ENCODE measurements around the gene UBFD1. TPM values are rescaled to one million over a fixed set of nuclear protein-coding genes. Genes with fewer than 3 reads are reported as not detected.
"Not testable (repeated sequence)": the region's sequence is repeated elsewhere in the genome, so short reads cannot be mapped to it uniquely, and the experiment has no call there.

UBFD1 gene
- total and polyA plus RNA-seq, 2 experiments from 2014 or later: 66.9 to 277 TPM

DNA sequence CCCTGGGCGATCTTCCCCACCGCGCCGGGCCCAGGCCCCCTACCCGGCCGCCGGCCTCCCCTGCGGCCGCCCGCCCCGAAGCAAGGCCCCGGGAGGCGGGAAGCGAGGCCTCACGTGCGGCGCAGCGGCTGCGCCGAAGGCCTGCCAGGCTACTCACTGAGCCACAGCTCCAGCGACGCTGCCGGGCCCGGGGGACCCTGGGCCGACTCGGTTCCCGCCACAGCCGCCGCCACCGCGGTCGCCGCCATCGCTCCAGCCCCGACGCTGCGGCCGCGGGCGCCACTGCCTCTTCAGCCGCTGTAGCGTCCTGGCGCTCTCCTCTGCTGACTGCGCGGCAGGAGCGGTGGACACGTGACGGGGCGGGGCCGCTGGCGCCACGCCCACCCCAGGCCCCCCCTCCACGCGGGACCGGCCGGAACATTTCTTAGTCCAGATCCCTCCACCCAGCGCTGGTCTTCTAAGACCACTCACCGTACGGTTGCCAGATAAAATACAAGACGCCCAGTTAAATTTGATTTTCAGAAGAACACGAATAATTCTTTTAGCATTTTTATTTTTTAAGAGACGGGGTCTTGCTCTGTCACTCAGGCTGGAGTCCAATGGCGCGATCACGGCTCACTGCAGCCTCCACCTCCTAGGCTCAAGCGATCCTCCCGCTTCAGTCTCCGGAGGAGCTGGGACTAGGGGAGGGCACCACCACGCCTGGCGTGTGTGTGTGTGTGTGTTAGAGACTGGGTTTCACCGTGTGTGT lies 47.2 kb upstream of the UBFD1 start, which contains the start of gene GGA2:
TSS of gene GGA2 (minus strand) at position 331 of the 751 bp plus-strand sequence. CDS start at position 248, 83 bp downstream.
- Histone ChIP-seq H3K36me3 (no peaks in the 10 kb centered on the region), H3K9me3 (ENCODE audit: low read depth) (no peaks in the 10 kb centered on the region), H3K27ac (peak within 1 kb of the TSS; percentile 86), H3K4me3 (peak within 1 kb of the TSS; percentile 72), H3K4me1 (ENCODE audit: low read depth) (peaks cover 6% of the 10 kb centered on the region), H3K27me3 (no peaks in the 10 kb centered on the region)
- TF ChIP-seq, protein P1, sequence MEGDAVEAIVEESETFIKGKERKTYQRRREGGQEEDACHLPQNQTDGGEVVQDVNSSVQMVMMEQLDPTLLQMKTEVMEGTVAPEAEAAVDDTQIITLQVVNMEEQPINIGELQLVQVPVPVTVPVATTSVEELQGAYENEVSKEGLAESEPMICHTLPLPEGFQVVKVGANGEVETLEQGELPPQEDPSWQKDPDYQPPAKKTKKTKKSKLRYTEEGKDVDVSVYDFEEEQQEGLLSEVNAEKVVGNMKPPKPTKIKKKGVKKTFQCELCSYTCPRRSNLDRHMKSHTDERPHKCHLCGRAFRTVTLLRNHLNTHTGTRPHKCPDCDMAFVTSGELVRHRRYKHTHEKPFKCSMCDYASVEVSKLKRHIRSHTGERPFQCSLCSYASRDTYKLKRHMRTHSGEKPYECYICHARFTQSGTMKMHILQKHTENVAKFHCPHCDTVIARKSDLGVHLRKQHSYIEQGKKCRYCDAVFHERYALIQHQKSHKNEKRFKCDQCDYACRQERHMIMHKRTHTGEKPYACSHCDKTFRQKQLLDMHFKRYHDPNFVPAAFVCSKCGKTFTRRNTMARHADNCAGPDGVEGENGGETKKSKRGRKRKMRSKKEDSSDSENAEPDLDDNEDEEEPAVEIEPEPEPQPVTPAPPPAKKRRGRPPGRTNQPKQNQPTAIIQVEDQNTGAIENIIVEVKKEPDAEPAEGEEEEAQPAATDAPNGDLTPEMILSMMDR (IDR thresholded peaks at IDR 0.05; ENCODE audit: low read depth, low read length): no peak
- peak; percentile 86 to 90 for DNase-seq (ENCODE audit: low read depth in 1 of 2, low spot score in 1 of 2)

DNA sequence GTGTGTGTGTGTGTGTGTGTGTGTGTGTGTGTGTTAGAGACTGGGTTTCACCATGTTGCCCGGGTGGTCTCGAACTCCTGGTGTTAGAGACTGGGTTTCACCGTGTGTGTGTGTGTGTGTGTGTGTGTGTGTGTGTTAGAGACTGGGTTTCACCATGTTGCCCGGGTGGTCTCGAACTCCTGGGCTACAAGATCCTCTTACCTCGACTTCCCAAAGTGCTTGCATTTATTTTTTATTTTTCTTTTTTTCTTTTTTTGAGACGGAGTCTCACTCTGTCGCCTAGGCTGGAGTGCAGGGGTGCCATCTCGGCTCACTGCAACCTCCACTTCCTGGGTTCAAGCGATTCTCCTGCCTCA lies 46.6 kb upstream of the UBFD1 start:
- not testable (repeated sequence) for H3K9me3 ChIP-seq (ENCODE audit: low read depth); H3K27ac ChIP-seq; H3K27me3 ChIP-seq; H3K36me3 ChIP-seq; H3K4me1 ChIP-seq (ENCODE audit: low read depth); DNase-seq (ENCODE audit: low read depth in 1 of 2, low spot score in 1 of 2)
- H3K4me3 ChIP-seq: peak overlapping the region; percentile 72

DNA sequence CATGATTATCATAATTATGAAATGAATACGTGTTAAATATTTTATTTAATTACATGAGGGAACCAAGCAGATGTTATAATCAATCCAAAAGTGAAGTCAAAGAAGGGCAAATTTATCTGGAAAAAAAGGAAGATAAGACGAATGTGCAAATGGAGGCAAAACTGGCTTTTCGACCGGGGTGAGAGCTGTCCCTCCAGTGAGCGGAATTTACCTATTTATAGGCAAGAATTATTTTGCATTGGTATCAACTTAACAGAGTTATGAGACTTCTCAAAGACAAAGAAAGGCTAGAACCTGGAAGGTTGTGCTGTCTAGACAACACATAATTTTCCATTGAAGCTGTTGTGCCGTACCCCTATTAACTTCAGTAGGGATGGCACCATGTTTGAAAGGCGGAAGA lies 45.8 kb upstream of the UBFD1 start:
- no peaks in the 10 kb centered on the region for H3K36me3 ChIP-seq
- H3K27ac ChIP-seq: no peak overlapping the region
- TF ChIP-seq, protein P1 (IDR thresholded peaks at IDR 0.05; ENCODE audit: low read depth, low read length): no peak
- no peak overlapping the region for H3K4me3 ChIP-seq
- H3K9me3 ChIP-seq (ENCODE audit: low read depth): no peaks in the 10 kb centered on the region
- no peak for DNase-seq (ENCODE audit: low read depth in 1 of 2, low spot score in 1 of 2)
- H3K27me3 ChIP-seq: no peaks in the 10 kb centered on the region
- no peaks in the 10 kb centered on the region for H3K4me1 ChIP-seq (ENCODE audit: low read depth)

DNA sequence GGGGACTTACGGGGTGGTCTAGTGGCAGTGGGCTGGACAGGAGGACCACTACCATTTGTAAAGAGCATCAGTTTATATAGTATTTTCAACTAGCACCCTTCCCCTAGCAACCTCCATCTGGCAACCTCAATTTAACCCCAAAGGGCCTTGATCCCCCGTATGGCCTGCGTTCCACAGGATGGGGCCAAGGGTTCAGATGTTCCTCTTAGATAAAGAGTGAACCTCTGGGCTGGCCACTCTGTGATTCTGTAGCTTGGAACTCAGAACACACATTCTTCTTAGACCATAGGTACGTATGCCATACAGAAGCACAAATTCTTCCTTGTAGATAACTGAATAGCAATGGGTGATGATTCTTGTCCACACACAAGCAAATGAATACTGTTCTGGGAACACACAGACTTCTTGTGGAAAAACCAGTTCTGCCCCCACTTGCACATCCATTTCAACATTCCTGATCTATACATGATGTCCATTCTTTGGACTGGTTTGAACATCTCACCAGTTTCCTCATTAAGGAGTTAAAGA lies 45.3 kb upstream of the UBFD1 start:
- TF ChIP-seq, protein P1 (IDR thresholded peaks at IDR 0.05; ENCODE audit: low read depth, low read length): no peak
- no peaks in the 10 kb centered on the region for H3K27me3 ChIP-seq
- H3K36me3 ChIP-seq: no peaks in the 10 kb centered on the region
- DNase-seq (ENCODE audit: low read depth in 1 of 2, low spot score in 1 of 2): no peak
- no peaks in the 10 kb centered on the region for H3K9me3 ChIP-seq (ENCODE audit: low read depth)
- no peaks in the 10 kb centered on the region for H3K4me1 ChIP-seq (ENCODE audit: low read depth)
- H3K4me3 ChIP-seq: no peak overlapping the region
- no peak overlapping the region for H3K27ac ChIP-seq

DNA sequence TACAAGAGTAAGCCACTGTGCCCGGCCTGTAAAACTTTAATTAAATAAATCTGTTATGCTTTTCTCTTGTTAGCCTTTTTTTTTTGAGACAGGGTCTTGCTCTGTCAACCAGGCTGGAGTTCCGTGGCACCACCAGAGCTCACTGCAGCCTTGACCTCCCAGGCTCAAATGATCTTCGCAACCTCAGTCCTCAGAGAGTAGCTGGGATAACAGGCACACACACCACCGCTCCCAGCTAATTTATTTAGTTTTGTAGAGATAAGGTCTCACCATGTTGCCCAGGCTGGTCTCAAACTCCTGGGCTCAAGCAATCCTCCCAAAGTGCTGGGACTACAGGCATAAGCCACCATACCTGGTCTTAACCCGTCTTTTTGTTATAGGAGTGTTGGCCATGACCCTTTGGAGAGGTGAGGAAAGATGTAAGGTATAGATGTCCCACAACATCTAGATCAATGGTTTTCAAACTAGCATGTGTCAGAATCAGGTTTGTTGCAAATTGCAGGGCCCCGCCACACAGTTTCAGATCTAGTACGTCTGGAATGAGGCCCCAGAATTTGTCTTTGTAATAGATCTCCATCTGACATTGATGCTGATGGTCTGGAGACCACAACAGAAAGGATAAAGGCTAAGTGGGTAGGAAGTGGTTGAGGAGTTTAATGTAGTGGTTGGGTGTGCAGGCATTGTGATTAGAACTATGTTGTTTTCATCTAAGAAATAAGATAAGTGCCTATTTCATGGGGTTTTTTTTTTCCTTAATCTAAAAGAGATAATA lies 43.0 kb upstream of the UBFD1 start:
- TF ChIP-seq, protein P1 (IDR thresholded peaks at IDR 0.05; ENCODE audit: low read depth, low read length): no peak
- Histone ChIP-seq H3K4me1 (ENCODE audit: low read depth) (no peaks in the 10 kb centered on the region), H3K9me3 (ENCODE audit: low read depth) (no peaks in the 10 kb centered on the region), H3K27ac (no peak overlapping the region), H3K4me3 (no peak overlapping the region), H3K27me3 (no peaks in the 10 kb centered on the region), H3K36me3 (peaks cover 4% of the 10 kb centered on the region)
- DNase-seq (ENCODE audit: low read depth in 1 of 2, low spot score in 1 of 2): no peak

DNA sequence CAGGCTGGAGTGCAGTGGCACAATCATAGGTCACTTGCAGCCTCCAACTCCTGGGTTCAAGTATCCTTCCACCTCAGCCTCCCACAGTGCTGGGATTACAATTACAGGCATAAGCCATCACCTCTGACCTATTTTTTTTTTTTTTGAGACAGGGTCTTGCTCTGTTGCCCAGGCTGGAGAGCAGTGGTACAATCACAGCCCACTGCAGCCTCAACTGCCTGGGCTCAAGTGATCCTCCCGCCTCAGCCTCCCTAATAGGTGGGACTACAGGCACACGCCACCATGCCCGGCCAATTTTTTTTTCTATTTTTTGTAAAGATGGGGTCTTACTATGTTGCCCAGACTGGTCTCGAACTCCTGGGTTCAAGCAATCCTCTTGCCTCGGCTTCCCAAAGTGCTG lies 41.6 kb upstream of the UBFD1 start:
- H3K27me3 ChIP-seq: no peaks in the 10 kb centered on the region
- no peaks in the 10 kb centered on the region for H3K4me1 ChIP-seq (ENCODE audit: low read depth)
- no peak overlapping the region for H3K27ac ChIP-seq
- H3K4me3 ChIP-seq: no peak overlapping the region
- TF ChIP-seq, protein P1 (IDR thresholded peaks at IDR 0.05; ENCODE audit: low read depth, low read length): no peak
- H3K9me3 ChIP-seq (ENCODE audit: low read depth): no peaks in the 10 kb centered on the region
- H3K36me3 ChIP-seq: peaks cover 8% of the 10 kb centered on the region
- DNase-seq (ENCODE audit: low read depth in 1 of 2, low spot score in 1 of 2): no peak
